Measurements from ENCODE around the gene MRPS10.
"Not testable (repeated sequence)": the region's sequence is repeated elsewhere in the genome, so short reads cannot be mapped to it uniquely, and the experiment has no call there.

MRPS10 gene

GRCh38 chr6:42177514-42178364, 39.9 kb downstream of the MRPS10 start:
- peak; percentile 48 for DNase-seq

DNA sequence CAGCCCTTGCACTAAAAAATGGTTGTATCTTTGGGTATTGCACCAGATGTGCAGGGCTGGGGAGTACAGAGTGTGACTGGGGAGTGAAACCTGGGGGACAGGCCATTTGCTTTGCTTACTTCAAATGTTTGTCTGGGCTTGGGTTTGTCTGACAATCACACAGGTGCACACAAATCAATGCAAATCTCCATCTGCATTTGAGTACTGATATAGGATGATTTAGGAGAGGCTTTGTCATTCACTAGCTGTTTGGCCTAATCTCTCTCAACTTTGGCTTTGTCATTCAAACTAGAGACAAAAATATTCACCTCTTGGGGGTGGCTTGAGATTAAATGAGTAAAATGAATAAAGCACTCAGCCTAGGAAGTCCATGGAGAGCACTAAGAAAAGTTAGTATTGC, 40.7 kb downstream of the MRPS10 start:
- no peak for DNase-seq

DNA sequence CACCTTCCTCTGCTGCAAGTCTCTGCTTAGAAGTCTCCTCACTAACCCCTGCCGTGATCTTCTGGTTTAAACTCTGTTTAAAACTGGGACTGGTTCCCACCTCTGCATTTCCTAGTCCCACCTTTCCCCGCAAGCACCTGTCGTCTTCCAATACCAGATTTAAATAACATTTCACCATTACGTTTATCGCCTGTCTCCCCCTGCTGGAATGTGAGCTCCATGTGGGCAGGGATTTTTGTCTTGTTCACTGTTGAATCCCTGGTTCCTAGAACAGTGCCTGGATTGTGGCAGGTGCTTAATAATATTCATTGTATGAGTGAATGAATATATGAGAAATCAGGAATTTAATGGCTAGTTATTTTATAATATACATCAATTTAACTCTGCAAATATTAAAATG, 41.8 kb downstream of the MRPS10 start:
- no peak for DNase-seq

DNA sequence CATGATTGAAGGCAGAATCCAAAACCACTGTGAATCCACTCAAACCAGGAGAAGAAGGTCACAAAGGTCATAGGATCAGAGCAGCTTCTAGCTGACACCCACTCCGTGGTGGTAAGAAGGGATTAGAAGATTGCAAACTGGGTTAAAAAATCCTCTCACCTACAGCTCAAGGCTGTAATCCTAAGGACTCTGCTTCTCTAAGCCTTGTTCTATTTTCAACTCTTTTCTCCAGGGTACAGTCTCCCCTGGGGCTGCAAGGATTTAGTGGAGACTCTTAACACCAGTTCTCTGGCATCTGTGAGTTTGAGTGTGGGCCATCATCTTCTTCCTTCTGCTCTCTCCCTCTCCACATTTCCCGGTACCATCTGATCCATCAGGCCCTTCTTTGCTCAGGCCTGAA, 44.6 kb downstream of the MRPS10 start, which contains the start of gene GUCA1A:
TSS of gene GUCA1A (plus strand) at position 264 of the 400 bp plus-strand sequence. CDS start 250 bp downstream, outside the sequence.
- no peak for DNase-seq

GRCh38 chr6:42171813-42172581, 45.7 kb downstream of the MRPS10 start:
- DNase-seq, result no peak

- not testable (repeated sequence) for DNase-seq
These were observed 47.9 kb downstream of the MRPS10 start for GRCh38 chr6:42169780-42170179.

DNA sequence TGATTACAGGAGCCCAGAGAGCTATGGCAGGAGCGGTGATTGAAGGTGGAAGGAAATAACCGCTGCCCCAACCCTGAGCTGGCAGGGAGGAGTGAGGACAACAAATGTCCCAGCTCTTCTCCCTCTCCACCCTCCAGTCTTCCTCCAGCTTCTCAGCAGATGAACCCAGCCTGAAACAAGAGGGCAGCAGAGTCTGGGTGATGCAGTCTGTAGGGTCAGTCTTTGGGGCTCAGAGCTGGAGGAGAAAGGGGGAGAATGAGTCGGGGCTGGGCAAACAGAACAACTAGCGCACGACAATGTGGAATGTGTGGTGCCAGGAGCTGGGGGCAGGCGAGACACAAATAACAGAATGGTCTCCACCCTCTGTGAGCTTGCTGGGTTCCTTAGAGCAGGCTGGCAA, 49.0 kb downstream of the MRPS10 start:
- DNase-seq, result no peak

DNA sequence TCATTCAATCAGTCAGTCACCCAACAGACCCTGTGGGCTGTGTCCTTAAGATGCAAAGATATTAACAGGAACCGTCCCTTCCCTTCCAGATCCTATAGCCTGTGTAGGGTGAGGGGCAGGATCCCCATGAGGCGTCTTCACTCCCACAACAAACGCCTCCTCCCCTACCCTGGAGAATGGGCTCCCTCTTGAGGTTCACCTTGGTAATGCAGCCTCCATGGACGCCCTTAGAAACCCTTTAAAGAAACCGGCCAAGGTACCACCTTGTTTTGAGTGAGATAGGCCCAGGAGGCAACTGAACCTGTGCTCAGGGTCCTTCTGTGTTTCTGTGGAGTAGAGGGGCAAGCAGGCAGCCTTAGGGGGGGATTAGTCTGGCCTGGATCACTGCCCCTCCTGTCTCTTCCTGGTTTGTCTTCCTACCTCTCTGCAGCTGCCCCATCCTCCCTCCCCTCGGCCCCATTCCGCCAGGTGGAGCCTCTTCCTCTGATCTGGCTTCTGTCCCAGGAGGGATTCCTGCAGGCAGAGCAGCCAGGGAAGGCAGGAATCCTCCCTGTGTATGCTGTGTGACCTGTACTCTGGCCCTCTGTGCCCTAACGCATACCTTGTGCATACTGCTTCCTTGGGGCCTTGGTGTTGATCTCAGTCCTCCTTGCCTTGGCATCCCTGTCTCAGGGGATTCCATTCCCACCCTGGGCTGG, 51.1 kb downstream of the MRPS10 start:
- peak; percentile 63 for DNase-seq

DNA sequence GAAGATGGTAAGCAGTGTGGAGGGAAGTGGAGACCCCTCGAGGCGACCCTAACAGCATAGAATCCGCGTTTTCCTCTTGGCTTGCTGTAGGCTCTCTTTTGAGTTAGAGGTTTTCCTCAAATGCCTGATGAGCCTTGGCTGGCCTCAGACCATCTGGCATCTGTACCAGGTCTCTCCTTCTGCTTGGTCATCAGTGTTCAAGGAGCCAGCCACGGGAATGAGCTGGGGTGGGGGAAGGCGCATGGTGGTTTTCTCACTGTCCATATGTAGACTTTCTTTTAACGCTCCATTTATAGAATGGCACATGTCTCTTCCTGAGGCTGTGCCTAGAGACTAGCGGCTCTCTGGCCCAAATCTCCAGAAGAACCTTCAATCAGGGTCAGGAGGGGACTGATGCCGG, 52.6 kb downstream of the MRPS10 start:
- no peak for DNase-seq

GRCh38 chr6:42163981-42164380, 53.7 kb downstream of the MRPS10 start:
- DNase-seq, result no peak

GRCh38 chr6:42162812-42163211, 54.8 kb downstream of the MRPS10 start:
- no peak for DNase-seq

DNA sequence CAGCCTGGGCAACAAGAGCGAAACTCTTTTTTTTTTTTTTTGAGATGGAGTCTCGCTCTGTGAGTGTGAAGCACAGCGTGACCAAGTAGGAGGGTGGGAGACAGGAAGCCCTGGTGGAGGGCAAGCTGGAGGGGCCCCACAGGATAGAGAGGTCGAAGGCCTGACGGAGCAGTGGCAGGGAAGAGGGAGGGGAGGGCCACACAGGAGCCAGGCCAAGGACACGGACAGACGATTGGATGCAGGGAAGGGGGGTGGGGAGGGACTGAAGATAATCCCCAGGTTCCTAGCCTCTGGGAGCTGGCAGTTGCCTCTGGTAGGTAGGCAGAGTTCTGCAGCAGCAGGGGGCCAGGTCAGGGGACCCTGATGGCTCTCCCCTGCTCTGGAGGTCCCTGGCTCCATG, 55.3 kb downstream of the MRPS10 start:
- no peak for DNase-seq

GRCh38 chr6:42159431-42160024, 58.1 kb downstream of the MRPS10 start:
- DNase-seq, result no peak

DNA sequence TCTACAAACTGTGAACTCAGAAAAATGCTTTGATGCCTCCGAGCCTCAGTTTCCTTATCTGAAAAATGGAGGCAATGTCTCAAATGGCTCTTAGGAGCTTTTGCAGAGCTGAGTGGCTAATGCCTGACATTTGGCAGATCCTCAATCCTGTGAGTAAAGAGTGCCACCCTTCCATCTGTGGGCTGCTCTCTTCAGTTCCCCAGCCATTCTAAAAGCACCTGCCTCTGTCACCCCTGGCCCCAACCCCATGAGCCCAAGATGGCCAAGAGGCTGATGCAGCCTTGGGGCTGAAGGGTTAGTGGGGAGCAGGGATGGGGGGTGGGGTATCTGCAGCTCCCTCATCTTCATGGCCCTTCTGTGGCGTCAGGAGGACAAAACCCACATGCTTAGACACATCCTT, 59.0 kb downstream of the MRPS10 start:
- DNase-seq, result no peak

- no peak for DNase-seq
These were observed 59.6 kb downstream of the MRPS10 start for GRCh38 chr6:42158011-42158410.
